Stimulated activated CD8-positive, alpha-beta memory T cell treated with anti-CD3 and anti-CD28 coated beads, Interleukin-12 subunit alpha, Interleukin-12 subunit beta, amount 100 ng/mL, for 4 hours (primary cell): ENCODE data around the gene ZNF839.
"Not testable (repeated sequence)": the region's sequence is repeated elsewhere in the genome, so short reads cannot be mapped to it uniquely, and the experiment has no call there.

Experiments used
- DNase-seq: peaks from one replicate; pipeline ENCODE4 v3.0.0-alpha.2; 2020; ENCODE audit warnings: low read depth

The ZNF839 gene

DNA sequence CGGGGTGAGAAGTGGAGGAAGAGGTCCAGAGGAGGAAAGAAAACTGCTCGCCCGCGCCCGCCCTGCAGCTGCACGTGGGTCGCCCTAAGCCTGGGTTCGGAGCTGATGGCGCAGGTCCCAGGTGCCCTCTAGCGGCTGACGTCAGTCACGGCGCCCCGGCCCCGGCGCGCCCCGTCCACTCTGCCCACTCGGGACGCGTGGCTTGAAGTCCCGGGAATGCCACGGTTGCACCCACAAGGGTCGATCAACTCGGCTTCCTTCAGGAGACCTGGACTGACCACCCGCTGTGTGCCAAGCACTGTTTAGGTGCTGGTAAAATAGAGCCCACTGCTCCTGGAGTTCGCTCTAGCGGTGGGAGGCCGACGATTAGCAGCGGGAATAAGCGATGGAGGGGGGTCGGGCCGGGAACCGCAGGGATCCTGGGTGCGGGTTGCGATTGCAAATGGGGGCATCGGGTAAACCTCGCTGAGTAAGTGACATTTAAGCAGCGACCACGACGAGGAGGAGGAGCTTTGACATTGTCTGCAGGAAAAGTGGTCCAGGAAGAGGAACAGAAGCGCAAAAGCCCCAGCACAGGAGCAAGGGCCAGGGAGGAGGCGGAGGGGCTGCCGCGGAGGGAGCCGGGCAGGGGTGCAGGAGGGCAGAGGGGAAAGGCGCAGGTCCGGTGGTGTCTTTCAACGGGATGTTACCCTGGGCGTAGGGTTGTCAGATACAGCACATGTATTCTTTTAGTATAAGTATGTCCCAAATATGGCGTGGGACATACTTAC lies 5.1 kb upstream of the ZNF839 start:
- peak; percentile 66 for DNase-seq

DNA sequence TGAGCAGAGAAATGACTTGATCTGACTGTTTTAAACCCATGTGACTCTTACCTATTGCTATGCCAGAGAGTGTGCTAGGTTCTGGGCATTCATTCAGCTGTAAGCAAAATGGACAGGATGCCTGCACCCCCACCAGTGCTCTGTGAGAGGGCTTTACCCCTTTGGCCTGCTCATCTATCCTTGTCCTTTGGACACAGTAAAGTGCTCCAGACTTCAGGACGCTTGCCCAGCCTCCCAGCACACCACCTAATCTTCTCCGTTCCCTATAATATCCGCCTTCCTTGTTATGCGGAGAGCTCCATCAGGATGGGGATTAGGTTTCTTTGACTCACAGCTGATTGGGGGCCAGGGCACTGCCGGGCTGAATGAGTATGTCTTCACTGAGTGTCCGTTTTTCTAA lies 4.4 kb upstream of the ZNF839 start:
- no peak for DNase-seq

DNA sequence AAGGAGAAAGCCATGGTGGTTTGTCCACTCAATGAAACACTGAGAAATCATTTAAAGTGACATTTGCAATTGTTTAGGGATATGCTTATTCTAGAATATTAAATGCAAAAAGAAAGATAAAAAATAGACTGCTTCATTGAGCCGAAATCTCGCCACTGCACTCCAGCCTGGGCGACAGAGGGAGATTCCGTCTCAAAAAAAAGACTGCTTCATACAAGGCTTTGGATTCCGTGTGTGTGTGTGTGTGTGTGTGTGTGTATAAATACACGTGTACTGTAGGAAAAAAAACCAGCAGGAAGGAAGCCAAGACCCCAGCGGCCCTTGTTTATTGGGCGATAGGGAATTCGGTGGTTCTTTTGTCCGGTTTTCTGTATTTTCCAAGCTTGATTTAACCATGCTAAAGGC lies 3.2 kb upstream of the ZNF839 start:
- no peak for DNase-seq

DNA sequence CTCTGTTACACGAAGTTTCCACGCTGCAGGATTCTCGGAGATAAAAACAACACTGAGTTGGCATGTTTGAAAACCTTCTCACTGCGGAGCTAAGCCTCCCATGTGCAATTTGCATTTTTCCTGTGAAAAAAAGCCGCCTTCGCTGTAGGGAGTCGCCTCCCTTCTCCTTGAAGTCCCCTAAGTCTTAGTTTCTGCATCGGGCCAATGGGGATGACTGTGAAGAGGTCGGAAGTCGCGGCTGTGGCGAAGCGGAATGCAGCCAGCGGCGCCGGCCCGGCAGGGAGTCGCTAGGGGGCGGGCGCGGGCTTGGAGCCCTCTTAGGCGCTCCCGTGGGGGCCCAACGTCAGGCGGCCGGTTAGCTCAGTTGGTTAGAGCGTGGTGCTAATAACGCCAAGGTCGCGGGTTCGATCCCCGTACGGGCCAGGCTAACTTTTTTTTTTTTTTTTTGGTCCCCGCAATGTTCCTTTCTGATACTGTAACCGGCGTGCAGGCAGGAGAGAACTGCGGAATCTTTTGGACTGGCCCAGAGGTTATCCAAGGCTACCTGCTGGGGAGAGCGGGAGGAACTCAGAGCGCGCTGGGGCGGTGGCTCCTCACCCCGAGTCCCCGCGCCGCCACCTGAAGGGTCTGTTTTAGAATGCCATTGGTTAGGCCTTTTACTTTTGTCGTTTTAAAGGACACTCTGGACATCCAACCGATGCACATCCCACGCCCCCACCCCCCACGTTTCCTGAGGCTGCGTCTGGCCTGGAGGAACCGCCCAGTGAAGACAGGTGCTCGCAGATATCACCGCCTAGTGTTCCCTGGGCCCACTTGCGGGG lies 2.6 kb upstream of the ZNF839 start:
- DNase-seq: peak; percentile 92

DNA sequence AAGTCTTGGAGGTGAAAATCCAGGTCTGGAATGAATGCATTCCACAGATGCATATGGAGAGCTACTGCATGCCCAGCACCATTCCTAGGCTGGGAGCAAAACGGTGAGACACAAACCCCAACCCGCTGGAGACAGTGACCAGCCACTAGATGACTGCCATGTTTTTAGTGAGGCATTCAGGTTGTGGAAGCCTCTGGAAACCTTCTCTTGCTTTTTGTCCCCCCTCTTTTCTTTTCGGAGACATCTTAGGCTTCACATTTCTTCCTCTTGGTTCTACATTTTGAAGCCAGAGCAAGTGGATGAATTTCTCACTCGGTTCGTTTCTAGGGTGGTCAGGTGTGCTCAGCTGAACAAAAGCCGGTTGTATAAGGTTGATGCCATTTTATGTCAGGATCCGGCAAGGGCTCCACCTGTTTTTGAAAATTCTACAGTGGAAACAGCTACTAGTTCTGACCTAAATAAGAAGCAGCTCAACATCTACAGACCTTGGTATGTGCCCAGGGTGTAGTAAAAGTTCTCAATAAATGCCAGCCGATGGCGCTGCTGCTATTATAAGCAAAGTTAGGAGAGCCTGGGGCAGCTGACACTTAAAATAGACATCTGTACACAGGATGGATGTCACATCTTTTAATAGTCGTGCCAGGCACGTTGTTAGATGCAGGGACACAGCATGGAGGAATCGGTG lies 1.8 kb upstream of the ZNF839 start:
- DNase-seq: no peak

DNA sequence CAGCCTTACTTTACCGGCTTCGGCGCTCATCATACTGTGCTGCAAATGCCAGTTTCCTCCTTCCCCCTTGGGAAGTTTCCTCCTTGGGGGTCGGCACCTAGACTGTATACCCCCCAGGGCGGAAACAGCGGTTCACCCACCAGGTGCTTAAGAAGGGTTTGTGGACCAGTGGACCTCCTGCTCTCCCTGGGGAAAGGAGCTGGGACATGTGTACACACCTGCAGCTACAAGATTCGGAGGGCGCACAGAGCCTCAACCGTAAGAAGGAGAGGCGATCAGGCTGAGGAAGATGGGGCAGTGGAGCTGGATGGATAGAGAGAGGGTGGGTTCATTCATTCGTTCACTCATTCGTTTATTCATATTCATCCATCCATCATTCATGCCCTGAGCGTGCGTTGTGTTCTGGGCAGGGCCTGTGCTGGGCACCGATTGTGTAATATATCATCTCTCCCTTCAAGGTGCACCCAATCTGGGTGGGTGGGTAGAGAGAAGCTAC lies 717 bp upstream of the ZNF839 start:
- DNase-seq: no peak

DNA sequence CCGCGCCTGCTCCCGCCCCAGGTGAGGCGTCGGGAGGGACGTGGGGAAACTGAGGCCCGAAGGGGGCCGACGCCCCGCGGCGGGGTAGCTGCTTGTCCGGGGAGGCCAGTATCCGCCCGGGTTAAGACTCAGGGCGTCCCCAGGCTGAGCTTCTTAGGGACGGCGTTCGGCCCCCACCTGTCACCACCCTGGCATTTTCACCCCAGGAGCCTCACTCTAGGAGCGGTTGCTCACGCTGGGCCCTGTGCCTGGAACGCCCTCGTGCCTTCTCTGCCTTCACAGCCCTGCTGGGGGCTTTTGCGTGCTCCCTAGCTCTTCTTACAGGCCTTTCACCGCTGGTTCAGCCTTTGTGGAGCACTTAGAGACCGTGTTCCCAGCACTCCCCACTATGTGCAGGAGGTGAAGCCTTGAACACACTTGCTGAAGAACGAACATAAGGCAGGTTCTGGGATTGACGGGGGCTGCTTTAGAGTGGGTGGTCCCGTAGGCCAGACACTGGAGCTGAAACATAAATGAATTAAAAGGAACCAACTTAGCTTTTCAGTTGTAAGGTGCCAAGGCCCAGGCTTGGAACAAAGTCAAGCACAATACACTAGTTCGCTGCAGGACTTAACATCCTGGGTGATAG lies 601 bp downstream of the ZNF839 start:
- peak; percentile 41 for DNase-seq

DNA sequence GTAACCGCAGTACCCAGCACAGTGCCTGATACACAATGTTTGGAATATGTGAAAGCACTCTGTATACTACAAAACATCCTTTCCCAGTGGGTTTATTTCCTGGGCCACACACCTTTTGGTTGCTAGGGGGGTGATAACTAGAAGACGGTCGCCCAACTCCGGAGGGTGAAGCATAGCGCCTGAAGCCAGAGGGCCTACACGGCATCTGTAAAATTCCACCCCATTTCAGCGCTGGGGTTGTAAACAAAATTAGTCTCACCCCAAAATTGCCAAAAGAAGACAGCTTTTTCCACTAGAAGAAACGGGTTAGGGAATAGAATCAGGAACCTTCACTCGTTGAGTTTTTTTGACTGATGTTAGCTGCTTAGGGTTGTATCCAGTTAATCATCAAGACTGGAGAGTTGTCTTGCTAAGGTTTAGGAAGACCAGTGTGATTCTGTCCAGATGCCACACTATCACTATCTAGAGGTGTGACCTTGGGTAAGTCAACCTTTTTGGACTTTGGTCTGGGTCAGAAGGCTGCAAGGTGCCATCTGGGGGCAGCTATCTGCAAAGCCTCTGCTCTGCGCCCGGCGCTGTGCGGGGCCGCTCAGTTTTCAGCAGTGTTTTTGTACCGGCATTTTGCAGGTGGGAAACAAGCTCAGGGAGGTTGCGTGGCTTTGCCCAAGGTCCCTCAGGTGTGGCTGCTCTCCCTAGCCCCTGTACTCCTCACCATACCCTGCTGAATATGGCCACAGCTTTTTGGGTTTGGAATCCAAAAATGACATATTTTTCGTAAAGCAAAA lies 1.3 kb downstream of the ZNF839 start:
- DNase-seq: no peak

DNA sequence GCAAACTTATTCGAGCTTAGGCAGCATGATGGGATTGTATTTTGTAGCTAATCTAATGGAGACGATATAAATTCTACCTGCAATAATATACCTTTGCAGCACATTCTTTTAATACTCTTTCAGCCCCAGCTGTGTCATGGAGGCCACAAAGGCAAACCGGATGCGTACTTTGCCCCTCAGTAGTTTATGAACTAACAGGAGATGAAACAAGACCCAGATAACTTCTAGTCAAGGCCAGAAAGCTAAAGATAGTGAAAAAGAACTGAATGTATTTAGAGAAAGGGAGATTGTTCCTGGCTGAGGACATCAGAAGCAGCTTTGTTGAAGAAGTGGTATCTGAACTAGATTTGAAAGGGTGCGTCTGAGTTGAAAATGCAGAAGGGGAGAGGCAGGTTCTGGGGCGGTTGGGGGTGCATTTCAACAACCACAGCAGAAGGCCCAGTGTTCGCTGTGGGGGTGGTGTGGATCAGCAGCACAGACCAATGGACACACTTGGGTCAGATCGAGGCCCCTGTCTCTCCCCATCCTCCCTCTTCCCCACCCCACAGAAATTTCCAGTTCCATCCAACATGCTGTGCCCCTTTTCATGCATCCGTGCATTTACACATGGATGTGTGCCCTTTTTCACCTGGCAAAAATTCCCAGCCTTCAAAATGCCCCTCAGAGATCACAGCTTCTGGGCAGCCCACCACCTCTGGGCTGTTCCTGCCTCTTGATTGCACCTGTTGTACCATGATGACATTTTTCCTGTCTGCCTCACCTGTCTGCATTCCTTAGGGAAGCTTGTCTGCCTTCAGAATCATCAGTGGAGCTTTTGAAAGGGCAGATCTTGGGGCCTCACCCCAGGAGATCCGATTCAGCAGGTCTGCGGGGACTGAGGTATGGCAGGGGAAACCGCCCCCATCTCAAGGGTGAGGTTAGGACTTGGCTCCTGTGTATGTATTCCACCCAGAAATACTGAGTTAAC lies 2.2 kb downstream of the ZNF839 start:
- DNase-seq: no peak

DNA sequence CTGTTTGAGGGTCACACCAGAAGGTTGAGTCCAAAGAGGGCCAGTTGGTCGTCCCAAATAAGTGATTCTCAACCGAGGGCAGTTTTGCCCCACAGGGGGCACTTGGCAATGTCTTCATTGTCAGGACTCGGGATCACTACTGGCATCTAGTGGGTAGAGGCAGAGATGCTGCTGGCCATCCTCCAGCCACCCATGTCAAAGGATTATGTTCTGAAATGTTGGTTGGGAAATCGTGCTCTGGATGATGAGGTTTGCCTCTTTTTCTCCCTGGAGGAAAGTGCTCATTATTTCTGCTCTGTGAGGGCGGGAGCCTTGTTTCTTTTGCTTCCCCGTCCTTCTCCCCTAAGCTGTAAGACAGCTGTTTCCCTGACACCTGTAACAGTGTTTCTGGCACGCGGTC lies 3.6 kb downstream of the ZNF839 start:
- no peak for DNase-seq

DNA sequence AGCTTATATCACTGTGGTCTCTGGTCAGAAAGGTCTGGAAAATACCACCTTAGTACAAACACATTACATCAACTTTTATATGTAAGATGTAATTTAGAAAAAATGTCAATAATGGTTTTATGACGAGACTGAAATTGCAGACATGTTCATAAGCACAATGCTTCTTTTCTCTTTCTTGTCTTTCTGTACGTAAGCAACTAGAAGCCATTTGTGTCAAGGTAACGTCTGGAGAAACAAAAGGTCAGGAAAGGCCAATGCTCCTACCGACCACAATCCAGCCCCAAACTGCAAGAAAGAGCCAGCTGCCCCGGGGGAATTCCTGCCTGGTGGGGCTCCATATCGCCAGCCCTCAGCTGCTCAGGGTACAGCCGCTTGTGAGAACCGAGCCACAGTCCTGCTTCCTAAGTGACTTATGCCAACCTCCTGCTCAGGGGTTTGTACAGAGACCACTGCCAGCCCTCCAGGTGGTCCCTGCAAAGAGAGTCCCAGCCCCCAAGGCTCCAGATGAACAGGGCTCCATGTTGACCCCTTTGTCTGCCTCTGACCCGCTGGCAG lies 6.3 kb downstream of the ZNF839 start:
- DNase-seq: no peak

DNA sequence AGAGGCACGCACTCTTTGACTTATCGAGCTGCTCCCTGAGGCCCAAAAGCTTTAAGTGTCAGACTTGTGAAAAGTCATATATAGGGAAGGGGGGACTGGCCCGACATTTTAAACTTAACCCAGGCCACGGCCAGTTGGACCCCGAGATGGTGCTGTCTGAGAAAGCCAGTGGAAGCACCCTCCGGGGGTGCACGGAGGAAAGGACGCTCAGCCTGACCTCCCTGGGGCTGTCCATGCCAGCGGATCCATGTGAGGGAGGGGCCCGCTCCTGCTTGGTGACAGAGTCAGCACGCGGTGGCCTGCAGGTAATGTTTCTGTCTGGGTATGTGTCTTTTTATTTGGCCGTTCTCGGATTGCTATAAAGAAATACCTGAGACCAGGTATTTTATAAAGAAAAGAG lies 7.0 kb downstream of the ZNF839 start:
- DNase-seq: no peak

DNA sequence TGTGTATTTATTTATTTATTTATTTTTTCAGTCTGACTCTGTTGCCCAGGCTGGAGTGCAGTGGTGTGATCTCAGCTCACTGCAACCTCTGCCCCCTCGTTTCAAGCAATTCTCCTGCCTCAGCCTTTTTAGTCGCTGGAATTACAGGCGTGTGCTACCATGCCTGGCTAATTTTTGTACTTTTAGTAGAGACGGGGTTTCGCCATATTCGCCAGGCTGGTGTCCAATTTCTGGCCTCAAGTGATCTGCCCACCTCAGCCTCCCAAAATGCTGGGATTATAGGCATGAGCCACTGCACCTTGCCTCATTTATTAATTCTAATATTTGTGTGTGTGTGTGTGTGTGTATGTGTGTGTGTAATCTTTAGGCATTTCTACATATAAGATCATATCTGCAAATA lies 9.8 kb downstream of the ZNF839 start:
- DNase-seq: not testable (repeated sequence)

DNA sequence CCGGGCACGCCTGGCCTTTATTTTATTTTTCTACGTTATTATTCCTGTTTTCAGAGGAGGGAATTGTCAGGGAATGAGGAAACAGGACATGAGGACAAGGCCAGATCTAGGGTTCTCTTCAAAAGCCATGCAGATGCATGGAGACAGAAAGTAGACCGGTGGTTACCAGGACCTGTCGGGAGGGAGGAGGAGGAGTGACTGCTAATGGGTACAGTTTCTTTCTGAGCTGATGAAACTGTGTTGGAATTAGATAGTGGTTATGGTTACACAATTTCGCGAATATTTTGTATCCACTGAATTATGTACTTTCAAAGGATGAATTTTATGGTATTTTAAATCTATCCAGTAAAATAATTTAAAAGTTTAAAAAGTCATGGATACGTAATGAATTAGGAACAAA lies 11.3 kb downstream of the ZNF839 start:
- DNase-seq: no peak

DNA sequence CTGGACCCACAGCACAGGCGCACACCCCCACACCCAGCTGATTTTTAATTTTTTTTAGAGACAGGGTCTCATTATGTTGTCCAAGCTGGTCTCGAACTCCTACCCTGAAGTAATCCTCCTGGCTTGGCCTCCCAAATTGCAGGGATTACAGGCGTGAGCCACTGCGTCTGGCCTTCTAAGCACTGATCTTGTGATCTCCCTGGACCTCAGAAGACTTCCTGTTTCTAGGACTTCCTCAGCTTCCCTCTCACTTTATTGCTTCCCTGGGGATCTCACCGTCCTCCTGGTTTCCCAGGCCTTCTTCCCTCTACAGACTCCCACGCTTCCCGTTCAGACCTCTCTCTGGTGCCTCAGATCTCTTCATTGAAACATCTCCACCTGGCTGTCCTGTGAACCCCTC lies 13.8 kb downstream of the ZNF839 start:
- no peak for DNase-seq

DNA sequence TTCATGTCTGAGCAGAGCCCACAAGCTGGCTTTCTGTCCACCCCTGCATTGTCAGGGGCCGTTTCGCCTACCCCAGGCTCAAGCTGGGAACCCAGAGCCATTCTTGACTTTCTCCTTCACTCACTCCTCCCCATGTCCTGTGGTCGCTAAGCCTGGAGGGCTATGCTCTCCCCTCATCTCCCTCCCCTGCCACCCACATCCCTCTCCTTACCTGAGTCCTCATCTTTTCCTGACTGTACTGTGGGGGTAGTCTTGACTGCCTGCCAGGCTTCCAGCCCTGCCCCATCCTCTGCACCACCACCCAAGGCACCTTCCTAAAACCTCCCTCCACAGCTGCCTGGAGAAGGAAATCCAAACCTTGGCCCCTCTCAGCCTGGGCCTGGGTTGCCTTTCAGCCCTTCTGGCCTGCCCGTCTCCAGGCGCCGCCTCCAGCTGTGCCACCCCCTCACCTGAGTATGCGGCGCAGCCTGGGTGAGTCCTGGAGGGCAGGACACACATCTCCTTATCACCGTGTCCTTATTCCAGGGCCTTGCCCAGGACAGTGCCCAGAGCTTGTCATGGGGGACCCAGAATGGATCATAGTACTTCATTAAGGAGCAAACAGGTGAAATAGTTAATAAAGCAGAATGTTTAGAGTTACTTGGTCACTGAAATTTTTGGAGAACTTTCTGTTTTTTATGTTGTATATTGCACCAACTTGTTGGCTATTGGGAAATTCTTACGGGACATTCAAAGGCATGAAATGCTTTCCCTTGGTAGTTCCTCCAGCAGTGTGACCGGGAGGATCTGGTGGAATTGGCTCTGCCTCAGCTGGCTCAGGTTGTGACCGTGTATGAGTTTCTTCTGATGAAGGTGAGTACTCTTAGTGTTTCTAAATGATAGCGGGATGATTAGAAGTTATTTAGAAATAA lies 14.5 kb downstream of the ZNF839 start:
- DNase-seq: no peak

DNA sequence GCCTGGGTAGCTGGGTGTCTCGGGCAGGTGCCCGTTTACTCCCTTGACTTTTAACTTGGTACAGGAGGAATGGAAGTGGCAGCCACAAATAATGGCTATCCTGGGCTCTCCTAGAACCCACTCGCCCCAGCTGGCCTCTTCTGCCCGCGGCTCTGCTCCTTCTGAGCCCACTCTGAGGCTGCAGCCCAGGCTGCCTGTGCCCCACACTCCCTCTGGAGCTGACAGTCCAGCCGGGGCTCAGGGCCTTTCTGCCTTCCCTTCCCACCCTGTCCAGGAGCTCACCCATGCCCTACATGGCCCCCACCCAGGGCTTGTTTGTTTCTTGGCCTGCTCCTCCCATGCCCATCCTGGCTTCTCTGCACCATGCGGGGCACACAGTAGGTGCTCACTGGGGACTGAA lies 15.6 kb downstream of the ZNF839 start:
- no peak for DNase-seq

DNA sequence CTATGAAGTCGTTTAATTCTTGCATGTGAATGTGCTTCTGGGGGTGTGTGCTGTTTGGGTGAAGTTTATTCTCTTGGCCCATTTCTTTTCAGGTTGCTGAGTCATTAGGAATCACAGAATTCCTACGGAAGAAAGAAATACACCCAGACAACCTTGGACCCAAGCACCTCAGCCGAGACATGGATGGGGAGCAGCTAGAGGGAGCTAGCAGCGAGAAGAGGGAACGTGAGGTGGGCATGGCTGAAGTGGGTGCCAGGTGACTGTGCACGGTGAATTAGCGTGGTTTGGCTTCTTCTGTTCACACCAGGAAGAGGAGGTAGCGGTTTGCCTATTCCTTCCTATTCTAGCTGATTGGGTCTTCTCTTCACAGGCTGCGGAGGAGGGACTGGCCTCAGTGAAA lies 19.2 kb downstream of the ZNF839 start:
- DNase-seq: no peak

DNA sequence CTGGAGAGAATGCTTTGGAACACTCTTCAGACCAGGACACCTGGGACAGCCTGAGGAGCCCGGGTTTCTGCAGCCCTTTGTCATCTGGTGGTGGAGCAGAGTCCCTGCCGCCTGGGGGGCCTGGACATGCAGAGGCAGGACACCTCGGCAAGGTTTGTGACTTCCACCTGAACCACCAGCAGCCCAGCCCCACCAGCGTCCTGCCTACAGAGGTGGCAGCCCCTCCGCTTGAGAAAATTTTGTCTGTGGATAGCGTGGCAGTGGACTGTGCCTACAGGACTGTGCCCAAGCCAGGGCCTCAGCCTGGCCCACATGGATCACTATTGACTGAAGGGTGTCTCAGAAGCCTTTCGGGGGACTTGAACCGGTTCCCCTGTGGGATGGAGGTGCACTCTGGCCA lies 22.0 kb downstream of the ZNF839 start:
- no peak for DNase-seq
